Activated CD4-positive, alpha-beta T cell treated with anti-CD3 and anti-CD28 coated beads, Interleukin-10, Interleukin-2, amounts not matched to agents 100 ng/mL and 50 ng/mL, durations not matched to agents 16 hours and 8 hours (primary cell): ENCODE data around the gene CDH16.

Experiments
- DNase-seq: peaks from one replicate; pipeline ENCODE4 v3.0.0-alpha.2; 2020

Gene CDH16

DNA sequence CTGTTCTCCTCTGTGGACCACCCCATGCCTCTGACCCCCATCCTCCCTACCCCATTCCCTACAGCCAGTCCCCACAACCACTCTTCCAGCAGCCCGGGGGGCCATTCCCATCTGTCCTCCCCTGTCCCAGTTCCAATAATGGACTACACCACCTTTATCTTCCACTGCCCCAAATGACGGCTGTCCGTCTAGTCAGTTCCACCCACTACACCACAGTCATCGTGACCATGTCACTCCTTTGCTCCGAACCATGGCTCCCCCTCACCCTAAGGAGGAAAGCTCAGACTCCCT is 23.1 kb downstream of the CDH16 start:
- no peak for DNase-seq

DNA sequence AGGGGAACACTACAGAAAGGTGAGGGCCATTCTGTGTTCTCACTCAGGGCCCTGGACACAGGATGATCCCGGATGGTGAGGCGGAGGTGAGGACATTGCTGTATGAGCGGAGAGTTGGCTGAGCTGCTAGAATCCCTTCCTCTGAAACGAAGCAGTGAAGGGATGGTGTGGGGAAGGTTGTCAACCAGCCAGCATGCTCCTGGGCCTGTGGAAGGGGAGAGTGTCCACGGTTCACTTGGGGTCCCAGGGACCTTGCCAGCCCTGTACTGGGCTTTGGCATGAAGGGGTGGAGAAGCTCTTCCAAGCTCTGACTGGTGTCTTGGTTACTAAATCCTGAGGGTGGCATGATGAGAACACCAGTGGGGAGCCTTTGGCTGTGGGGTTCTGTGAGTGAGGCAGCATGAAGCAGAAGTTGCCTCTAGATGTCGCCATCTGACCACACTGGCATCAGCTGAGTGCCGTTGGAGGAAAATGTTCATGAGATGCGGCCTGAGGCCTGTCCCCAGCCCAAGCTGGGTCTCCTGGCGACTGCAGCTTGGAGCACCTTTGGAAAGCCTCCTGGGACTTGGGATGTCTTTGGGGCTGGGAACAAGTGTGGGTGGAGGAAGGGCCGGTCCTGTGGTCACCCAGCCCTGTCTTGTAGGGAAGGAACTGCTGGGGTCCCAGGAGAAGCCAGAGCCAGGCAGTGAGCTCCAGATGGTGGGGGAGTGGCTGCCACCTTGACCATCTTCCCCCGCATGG is 23.6 kb downstream of the CDH16 start:
- peak; percentile 68 for DNase-seq

DNA sequence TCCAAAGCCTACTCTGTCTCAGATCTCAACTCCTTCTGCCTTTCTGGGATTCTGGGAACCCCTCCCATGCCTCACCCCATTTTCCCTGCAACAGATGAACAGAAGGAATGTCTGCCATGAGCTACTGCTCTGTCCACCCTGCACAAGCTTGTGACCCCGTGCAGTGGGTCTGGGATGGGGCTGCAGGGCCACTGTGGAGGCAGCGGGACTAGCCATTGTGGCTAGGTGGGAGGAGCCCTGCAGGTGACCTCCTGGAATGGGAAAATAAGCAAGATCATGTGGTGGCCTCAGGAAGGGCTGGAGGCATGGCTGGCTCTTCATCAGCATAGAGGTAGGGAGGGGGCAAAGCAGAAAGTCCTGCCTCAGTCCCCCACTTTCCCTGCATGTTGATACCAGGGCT is 24.6 kb downstream of the CDH16 start:
- no peak for DNase-seq

DNA sequence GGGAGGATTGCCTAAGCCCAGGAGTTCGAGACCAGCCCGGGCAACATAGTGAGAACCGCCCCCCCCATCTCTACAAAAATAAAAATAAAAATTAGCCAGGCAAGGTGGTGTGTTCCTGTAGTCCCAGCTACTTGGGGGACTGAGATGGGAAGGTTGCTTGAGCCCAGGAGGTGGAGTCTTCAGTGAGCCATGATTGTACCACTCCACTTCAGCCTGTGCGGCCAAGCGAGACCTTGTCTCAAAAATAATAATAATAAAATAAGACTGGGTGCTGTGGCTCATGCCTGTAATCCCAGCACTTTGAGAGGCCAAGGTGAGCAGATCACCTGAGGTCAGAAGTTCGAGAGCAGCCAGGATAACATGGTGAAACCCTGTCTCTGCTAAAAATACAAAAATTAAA is 26.9 kb downstream of the CDH16 start:
- no peak for DNase-seq

DNA sequence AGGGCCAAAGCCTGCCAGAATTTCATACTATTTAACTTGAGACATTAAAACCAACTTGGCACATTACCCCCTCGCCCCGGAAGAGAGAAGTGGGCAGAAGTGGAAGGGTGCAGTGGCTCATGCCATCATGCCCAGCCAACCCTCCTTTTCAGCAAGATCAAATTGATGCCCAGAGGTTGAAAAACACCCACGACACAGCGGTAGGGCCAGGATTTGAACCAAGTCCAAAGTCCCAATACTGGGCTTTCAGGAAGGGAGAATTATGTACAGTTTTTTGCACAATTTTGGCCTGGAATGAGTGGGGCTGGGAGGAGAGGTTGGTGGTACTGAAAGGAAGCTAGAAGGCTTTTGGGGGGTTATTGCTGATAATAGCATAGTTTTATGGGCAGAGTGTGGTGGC is 27.3 kb downstream of the CDH16 start:
- no peak for DNase-seq

DNA sequence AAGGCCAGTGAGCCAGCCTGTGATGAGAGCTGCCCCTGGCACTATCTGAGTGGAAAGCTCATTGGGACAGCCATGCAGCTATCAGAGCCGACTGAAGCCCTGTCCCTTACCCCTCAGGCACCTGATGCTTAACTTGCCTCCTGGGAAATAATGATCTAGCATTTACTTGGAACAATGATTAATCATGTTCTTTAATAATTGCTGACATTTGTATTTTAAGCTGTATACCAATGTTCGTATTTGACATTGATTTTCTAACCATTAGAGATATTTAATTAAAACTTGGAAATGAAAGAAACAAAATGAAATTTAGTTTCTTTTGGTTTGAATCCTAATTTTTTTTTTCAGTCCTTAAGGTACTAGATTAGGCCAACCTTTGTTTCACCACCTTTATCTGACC is 27.9 kb downstream of the CDH16 start:
- DNase-seq: no peak

DNA sequence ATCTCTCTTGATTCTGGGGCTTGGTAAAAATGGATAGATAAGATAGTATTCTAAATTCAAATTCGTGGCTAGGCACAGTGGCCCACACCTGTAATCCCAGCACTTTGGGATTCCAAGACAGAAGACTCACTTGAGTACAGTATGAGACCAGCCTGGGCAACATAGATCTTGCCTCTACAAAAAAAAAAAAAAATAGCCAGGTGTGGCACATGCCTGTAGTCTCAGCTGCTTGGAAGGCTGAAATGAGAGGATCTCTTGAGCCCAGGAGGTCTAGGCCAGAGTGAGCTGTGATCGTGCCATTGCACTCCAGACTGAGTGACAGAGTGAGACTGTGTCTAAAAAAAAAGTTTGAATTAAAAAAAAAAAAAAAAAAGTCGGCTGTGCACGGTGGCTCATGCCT is 29.1 kb downstream of the CDH16 start:
- no peak for DNase-seq

DNA sequence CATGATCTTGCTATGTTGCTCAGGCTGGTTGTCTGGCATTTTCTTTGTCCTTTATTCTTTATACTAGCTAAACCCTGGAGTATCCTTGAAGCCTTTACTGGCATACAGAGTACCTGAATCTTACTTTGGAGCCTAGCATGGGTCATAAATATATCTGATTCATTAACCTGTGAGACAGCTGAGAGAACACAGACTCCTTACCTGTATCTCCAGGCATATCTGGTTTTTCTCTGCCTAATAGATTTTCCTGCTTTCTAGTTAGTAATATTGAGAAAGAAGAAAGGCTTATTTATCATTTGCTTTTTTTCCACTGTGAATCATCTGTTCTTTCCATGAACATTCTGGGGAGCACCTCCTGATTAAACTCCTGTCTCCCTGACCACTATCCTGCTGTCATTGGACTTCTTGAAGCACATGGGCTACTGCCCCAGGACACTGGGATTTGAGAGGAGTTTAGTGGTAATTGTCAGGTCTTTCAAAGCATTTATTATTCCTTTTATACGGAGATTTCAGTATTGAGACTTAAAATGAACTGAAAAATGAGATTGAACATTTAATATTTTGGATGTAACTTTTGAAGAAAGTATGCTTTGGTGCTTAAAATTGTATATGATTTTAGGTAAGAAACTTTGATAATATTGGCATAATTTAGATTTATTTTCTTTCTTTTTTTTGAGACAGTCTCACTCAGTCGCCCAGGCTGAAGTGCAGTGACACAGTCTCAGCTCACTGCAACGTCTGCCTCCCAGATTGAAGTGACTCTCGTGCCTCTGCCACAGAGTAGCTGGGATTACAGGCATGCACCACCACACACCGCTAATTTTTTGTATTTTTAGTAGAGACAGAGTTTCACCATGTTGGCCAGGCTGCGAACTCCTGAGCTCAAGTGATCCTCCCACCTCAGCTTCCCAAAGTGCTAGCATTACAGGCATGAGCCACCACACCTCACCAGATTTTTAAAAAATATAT is 29.8 kb downstream of the CDH16 start:
- DNase-seq: no peak

DNA sequence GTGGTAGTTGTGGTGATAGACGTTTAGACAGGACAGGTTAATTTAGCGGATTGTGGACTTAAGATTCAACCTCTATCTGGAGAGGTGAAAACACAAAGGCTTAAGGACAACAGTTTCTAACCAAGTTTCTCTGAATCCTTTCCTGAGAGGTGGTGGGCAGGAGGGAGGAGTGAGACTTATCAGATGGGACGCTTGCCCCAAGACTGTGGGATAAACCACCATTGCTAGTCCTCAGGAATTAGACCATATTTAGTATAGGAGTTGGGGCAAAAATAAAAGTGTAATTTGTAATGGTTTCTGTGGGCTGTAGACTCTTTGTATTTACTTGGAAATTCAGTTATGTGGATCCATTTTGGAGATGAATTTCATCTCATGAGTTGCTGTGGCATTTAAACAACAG is 31.8 kb downstream of the CDH16 start:
- DNase-seq: no peak

DNA sequence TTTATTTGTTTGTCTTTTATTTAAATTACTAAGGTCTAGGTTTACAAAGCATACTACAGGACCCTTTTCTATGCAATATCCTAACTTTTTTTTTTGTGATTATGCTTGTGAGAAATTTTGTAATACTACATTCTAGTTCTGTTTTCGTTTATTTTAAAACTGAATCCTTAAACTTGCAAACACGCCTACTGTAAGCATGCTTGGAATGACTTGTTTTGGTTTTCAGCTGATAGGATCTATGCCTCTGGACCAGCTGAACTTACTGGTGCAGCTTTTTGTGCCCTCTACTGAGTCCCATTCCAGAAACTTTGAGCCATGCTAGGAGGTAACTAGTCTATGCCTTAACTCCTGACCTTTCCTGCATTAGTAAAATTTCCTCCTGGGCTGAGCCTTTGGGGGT is 32.4 kb downstream of the CDH16 start:
- no peak for DNase-seq

DNA sequence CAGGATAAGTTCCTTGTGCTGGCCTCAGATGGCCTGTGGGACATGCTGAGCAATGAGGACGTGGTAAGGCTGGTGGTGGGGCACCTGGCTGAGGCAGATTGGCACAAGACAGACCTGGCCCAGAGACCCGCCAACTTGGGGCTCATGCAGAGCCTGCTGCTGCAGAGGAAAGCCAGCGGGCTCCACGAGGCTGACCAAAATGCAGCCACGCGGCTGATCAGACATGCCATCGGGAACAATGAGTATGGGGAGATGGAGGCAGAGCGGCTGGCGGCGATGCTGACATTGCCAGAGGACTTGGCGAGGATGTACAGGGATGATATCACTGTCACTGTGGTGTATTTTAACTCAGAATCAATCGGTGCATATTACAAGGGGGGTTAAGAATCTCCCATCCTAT is 33.2 kb downstream of the CDH16 start:
- DNase-seq: no peak

DNA sequence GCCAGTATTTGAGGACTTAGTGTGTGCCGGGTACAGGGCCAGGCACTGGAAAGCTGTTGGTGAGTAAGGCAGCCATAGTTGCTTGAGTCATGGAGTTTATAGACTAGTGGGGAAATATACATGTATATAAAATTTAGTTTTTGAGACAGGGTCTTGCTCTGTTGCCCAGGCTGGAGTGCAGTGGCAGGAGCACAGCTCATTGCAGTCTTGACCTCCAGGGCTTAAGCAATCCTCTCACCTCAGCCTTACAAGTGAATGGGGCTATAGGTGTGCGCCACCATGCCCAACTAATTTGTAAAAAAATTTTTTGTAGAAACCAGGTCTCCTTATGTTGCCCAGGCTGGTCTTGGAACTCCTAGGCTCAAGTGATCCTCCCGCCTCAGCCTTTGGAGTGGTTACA is 36.0 kb downstream of the CDH16 start:
- DNase-seq: no peak

DNA sequence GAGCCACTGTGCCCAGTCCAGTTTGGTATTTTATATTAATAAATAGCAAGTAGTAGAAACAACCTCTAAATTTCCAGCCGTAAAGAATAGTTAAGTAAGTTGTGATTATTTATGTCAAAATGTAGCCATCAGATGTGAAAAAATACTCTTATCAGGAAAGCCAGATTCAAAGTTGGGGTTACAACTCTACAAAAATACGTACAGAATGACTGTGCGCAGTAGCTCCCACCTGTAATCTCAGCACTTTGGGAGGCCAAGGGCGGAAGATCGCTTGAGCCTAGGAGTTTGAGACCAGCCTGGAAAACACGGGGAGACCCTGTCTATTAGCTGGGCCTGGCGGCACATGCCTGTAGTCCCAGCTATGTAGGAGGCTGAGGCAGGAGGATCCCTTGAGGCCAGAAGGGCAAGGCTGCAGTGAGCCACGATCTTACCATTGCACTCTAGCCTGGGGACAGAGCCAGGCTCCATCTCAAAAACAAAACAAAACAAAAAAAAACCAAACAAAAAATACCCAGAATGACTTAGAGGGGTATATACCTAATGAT is 36.6 kb downstream of the CDH16 start:
- no peak for DNase-seq

DNA sequence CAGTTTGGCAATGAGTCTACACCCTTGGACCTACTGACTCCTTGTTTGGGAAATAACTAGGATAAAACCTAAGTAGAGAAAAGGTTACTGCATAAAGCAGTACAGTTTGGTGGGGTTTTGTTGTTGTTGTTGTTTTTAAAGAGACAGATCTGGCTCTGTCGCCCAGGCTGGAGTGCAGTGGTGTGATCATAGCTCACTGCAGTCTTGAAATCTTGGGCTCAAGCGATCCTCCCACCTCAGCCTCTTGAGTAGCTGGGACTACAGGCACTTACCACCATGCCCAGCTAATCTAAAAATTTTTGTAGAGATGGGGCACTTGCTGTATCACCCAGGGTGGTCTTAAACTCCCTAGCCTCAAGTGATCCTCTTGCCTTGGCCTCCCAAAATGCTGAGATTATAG is 37.1 kb downstream of the CDH16 start:
- no peak for DNase-seq

DNA sequence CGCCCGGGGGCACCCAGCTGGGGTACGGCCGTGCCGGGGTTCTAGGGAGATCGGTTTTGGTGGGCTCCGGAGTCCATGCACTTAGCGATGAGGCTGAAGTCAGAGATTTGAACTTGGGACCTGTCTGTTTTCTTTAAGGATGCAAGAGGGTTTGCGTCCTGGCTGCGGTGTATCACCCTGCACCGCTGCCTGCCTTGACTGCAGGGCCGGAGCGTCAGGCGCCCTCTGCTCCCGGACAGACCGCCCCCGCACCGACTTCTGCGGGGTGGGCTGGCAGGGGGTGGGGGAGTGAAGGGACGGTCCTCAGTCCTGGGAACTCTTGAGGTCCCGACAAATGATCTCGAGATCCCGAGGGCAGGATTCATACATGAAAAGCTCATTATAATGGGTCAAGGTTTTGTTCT is 37.7 kb downstream of the CDH16 start:
- peak; percentile 34 for DNase-seq

DNA sequence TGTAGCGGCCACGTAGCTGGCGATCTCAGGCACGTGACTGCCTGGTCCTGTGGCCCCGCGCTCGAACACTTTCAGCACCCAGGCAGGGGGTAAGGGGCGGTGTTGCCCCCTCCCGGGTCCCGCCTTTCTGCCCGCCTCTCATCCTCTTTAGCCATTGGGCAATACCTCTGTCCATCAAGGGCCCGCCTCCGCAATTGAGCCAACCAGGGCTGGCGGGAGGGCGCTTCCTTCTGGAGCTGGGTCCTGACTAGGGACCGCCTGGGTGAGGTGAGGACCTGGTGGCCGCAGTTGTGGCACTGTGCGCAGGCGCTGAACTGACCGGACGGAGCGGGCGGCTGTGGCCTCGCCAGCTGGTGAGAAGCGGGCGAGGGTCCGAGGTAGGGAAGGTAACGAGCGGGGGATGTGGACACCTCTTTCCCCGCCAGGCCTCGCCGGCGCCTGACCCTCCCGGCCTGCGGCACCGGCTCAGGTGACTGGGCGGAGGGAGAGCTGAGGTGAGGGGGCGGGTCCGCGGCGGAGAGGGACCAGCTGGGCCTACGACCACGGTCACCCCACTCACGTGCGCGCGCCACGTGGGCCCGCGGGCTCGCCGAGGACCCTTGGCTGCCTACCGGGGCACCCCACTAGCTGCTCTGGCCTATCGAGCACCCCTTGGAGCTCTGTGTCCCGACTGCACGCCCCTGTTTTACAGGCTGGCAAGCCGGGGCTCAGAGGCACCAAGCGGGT is 38.2 kb downstream of the CDH16 start, which contains the start of gene PDP2:
Gene PDP2 (plus strand): TSS at position 228 of the 726 bp plus-strand sequence. CDS start 3,770 bp downstream, outside the sequence.
- peak; percentile 98 for DNase-seq

DNA sequence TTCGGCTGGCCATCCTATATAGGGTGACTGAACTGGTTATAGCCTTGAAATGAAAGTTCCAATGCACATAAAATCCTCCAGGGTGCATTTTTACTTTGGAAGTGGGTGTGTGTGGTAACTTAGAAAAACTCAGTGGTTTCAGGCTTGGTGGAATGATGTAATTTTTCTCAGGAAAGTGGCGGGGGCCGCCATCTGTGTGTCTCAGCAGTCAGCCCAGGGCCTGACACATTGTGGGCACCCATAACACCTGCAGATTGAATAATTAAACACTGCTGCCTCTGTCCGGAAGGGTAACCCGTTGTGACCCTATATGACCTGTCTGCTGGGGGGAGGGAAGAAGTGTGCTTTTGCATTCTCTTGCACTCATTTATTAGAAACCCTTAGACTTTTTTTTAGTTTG is 40.6 kb downstream of the CDH16 start:
- DNase-seq: peak; percentile 79

DNA sequence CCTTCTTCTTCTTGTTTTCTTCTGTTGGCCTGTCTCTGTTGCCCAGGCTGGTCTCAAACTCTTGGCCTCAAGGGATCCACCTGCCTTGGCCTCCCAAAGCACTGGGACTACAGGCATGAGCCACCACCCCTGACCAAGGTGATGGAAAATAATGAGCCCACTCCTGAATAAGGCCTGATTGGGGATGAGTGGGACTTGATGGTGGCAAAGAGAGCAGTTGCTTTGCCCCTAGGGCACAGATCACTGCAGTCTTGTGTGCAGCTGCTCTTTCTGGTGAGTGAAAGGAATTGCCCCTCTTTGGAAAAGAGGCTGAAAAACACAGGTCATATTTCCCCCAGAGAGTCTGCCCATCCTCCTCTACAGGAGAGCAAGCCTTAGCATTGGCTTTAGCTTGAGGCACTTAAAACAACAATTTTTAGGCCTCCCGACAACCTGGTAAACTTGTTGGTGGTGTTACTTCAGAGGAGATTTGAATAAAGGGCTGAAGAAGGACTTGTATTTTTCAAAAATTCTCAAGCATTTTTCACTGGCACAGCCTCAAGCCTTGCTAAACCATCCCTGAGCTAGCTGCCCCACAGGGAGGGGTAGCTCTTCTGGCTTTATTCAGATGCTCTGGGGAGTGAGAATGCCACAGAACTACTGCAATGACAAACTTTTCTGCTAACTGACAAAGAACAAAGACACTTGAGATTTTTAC is 44.5 kb downstream of the CDH16 start:
- peak; percentile 80 for DNase-seq

DNA sequence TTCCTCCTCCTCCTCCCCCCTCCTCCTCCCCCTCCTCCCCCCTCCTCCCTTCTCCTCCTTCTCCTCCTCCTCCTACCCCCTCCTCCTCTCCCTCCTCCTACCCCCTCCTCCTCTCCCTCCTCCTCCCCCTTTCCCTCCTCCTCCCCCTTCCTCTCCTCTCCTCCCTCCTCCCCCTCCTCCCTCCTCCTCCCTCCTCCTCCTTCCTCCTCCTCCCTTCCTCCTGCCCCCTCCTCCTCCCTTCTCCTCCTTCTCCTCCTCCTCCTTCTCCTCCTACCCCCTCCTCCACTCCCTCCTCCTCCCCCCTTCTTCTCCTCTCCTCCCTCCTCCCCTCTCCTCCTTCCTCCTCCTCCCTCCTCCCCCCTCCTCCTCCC is 45.0 kb downstream of the CDH16 start:
- DNase-seq: no peak

DNA sequence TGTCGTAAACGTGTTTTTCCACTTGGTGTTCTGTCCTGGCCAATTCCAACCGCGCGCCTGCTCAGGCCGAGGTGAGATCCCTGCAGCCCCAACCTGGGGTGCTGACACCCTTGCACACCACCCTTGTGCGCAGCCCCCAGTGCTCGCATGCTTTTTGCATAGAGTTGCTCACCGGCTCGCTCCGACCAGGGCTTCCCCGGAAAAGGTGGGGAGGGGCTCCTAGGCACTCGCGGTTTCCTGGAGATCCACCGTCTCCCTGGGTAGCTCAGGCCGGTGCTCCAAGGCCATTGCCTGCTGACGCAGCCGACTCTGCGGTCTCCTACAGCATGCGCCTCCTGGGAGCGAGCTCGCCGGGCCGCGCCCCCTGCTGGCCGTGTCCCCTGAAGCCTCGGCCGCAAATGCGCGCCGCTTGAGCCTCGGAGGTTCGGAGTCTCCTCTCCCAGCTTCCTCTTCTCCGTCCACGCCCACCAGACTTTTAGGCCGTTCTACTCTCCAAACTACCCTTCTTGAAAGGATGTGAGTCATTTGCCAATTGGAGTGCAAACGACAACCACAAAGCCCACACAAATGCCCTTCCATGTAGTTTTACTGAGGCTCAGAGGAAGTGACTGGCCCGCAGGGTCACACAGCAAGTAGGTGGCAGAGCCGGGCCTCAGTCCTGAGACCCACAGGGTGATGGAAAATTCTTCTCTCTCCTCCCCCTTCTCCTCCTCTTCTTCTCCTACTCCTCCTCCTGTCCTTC is 45.6 kb downstream of the CDH16 start:
- DNase-seq: peak; percentile 99

DNA sequence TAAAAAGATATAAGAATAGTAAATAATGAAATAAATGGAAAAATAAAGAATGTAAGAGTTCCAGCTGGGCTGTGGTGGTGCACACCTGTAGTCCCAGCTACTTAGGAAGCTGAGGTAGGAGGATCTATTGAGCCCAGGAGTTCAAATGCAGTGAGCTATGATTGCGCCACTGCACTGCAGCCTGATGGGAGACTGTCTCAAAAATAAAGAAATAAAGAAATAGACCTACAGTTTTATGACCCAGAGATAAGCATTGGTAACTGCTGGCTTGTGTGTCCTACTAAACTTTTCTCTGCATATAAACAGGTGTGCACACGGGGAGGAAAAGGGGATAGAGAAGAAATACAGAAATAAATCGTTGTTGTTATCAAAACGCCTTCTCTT is 46.1 kb downstream of the CDH16 start:
- DNase-seq: no peak

DNA sequence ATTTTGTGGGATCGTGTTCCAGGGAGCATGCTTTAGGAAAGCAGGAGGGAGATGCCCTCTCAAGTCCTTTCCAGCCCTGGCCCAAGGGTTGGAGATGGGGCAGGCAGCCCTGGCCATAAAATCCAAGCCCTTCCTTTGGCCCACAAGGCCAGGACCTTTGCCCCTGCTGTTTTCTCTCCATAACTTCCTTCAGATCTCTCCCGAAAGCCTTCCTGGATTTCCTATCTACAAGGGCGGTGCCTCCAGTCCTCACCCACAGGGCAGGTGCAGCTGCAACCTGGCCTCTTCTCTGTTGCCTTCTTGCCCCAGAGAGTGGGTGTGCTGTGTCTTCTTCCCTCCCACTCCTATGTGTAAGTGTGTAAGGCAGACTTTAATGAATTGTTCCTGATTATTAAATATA is 46.8 kb downstream of the CDH16 start:
- no peak for DNase-seq
